Loucy (cell line): ENCODE results near the gene BBLN.

Experiments used
- EZH2phosphoT487 ChIP-seq: fragments of 200-600 bp; IDR thresholded peaks from 2 replicates; pipeline ENCODE4 v1.6.1; 2018; ENCODE audit warnings: antibody characterized with exemption, mild to moderate bottlenecking, moderate library complexity, borderline replicate concordance
- TF ChIP-seq, protein P1 (sequence below): fragments of 200-600 bp; sonication (generic); conservative IDR thresholded peaks from 2 replicates; pipeline ENCODE4 v1.5.1; 2014; ENCODE audit warnings: mild to moderate bottlenecking, antibody characterized with exemption, low read length

GRCh38 chr9:128142596-128142995 lies 17.5 kb upstream of the BBLN start:
- TF ChIP-seq, protein P1, sequence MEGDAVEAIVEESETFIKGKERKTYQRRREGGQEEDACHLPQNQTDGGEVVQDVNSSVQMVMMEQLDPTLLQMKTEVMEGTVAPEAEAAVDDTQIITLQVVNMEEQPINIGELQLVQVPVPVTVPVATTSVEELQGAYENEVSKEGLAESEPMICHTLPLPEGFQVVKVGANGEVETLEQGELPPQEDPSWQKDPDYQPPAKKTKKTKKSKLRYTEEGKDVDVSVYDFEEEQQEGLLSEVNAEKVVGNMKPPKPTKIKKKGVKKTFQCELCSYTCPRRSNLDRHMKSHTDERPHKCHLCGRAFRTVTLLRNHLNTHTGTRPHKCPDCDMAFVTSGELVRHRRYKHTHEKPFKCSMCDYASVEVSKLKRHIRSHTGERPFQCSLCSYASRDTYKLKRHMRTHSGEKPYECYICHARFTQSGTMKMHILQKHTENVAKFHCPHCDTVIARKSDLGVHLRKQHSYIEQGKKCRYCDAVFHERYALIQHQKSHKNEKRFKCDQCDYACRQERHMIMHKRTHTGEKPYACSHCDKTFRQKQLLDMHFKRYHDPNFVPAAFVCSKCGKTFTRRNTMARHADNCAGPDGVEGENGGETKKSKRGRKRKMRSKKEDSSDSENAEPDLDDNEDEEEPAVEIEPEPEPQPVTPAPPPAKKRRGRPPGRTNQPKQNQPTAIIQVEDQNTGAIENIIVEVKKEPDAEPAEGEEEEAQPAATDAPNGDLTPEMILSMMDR = no peak
- TF ChIP-seq EZH2phosphoT487 = no peak
